Measurements from ENCODE around the gene SLC4A4.

DNA sequence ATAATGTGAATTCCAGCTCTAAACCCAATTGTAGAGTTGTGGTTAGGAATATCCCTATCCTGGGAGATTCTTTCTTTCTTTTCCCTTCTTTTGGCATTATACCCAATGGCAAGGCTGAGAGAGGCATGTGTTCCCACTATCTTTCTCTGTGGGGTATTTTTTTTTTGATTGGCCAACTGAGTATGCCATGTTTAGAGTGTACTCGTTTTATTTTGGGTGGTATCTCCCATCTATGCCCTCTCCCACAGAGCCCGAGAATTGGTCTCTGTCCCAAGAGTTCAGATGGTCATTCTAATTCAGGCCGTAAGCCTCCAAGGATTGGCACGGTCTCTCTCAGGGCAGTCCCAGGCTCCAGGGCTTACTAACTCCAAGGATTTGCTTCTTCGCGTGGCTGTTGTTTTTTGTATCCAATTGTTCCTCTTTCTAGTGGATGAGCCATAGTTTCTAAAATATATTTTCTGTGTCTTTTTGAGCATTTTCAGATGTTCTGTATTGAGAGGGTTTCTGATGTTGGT is 198.8 kb downstream of the SLC4A4 start:
- TF ChIP-seq RAD21 (IDR thresholded peaks at IDR 0.05; ENCODE audit: low read depth) (no peak), ZBTB7A (IDR thresholded peaks at IDR 0.05; ENCODE audit: low read depth) (no peak)
